GM21390 (cell line): ENCODE results near the gene TXNDC12.

Experiments
- ATAC-seq: cut with Tn5 transposase; IDR thresholded peaks from one replicate; pipeline ENCODE4 v1.9.1; 2021; ENCODE audit not compliant: unreplicated experiment

TXNDC12 gene

DNA sequence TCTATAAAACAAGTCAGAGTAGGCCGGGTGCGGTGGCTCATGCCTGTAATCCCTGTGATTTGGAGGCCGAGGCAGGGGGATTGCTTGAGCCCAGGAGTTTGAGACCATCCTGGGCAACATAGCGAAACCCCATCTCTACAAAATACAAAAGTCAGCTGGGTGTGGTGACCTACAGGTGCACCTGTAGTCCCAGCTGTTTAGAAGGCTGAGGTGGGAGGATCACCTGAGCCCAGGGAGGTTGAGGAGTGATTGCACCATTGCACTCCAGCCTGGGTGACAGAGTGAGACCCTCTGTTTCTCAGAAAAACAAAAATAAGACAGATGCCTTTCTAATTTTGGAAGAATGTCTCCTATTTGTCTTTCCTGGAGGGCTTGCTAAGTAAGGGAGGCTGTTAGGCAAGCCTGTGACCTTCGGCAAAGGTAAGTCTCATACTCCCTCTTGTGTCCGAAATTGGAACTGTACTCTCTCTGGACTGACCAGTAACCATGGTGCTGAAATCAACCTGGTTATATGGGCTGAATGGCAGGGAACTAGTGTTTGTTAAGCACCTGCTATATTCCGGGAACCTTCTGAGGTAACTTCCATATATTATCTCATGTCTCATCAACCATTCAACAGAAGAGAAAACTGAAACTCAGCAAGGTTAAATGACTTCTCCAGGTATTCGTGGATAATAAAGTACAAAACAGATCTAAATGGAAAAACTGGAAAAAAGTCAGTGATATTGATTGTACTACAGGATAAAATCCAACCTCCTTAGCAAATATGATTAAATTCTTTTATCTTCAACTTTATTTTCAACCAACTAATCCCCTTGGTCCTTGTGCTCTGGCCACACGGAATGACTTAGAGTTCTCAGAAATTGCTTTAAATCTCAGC is 52.7 kb downstream of the TXNDC12 start:
- ATAC-seq: peak; percentile 63

DNA sequence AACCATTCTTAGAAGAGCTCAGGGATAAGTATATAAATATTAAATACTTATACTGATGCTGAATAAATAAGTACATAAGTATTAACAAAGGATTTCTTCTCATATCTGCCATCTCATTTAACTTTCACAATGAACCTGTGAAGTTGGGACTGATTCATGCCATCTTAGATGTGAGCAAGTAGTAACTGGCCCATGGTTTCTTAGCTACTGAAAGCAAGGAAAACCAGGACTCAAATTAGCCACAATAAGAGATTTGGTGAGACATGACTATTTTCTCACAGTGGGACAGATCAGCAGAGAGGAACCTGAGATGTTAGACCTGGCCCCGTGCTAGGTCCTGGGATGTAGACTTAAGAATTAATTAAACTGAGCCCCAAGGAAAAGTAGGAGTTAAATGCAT is 56.3 kb downstream of the TXNDC12 start:
- no peak for ATAC-seq

DNA sequence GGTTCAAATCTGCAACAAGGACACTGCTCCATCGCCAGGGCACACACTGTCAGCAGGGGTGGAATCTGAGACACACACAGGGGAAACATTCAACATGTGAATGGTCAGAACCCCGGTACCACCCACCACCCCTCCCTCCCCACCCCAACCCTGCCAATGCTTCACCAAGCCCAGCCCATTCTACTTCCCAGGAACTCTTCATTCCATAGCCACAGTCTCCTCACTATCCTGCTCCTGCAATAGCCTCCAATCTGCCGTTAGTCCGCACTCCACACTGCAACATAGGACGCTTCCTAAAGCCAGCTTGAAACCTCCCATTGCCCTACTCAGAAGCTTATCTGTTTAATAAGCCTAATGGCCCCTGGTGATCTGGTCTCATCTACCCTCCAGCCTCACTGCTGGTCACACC is 57.0 kb downstream of the TXNDC12 start:
- ATAC-seq: no peak

DNA sequence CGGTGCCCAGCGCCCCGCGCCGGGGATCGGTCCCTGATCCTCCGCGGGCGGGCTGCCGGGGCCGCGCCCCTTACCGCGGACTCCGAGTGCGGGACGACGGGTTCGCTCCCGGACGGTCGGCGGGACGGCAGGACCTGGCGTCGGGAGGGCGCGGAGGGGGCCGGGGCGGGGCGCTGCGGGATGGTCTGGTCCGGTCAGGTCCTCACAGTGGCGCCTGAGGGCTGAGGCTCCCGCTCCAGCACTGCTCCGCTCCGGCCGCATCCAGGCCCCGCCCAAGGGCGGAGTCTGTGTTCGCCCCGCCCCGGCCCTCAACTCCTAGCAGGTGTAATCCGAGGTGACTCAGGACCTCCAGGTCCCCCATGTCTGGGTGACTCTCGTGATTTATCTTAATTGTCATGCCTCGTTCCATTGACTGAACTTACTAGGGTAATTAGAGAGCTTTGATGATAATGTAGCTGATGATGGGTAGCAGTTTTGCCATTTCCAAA is 64.5 kb downstream of the TXNDC12 start, which contains the start of gene RAB3B:
Gene RAB3B (minus strand): TSS at position 223 of the 488 bp plus-strand sequence. CDS start 13,583 bp downstream, outside the sequence.
- peak; percentile 92 for ATAC-seq

DNA sequence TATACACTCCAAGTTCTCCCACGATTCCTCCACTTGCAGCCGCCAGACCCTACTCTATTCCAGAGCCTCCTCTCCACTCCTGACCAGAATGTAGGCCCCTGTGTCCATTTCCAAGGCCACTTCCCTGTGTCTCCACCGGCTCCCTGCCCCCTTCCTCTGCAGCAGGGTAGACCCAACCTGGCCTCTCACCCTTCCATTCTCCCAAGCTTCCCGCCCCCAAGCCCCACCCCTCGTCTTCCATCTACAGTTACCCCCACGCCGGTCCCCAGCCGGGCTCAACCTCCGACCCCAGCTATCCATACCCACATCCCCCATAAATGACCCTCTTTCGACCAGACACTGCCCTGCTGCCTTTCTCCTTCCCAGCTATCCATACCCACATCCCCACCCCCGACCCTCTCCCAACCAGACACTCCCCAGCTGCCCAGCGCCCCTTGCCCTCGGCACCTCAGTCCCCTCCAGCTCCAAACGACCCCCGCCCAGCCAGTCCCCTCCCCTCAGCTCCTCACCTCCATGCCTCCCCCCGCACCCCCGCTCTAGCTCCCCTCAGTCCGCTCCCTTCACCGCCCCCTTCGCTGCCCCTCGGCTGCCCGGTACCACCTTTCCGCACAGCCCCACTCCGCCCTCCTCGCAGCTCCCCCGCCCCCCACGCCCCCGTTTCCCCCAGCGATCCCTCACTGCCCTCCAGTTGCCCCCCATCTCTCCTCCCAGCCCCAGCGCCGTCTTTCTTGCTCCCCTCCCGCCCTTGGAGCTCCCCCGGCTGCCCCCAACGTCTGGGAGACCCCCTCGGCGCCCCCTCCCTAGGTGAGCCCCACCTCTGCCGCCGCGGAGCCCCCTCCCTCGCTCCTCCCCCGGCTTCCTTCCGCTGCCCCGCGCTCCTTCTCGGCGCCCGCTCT is 65.2 kb downstream of the TXNDC12 start:
- no peak for ATAC-seq

GRCh38 chr1:51988254-51988653 is 66.7 kb downstream of the TXNDC12 start:
- ATAC-seq: no peak

- ATAC-seq: no peak
These were observed 68.3 kb downstream of the TXNDC12 start for GRCh38 chr1:51986718-51987117.

GRCh38 chr1:51982161-51982560 is 72.8 kb downstream of the TXNDC12 start:
- ATAC-seq: no peak

- no peak for ATAC-seq
These were observed 73.4 kb downstream of the TXNDC12 start for GRCh38 chr1:51981555-51981954.

DNA sequence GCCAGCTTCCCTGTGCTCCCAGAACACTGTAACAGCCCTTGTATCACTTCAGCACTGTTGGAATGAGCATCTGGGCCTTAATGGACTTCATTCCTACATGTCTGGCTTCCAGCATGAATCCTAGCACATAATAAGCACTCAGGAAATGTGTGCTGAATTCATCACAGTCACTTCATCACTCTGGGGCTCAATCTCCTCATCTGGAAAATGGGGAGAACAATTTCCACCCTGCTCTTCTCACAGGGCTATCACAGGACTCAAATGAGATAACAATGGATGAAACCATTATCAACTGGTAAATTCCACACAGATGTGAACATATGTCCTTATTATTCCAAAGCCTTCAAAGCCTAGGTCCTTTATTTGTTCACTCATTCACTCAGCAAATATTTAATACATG is 76.9 kb downstream of the TXNDC12 start:
- no peak for ATAC-seq

- ATAC-seq: no peak
These were observed 78.0 kb downstream of the TXNDC12 start for GRCh38 chr1:51976846-51977602.

GRCh38 chr1:51973587-51974474 is 81.2 kb downstream of the TXNDC12 start:
- no peak for ATAC-seq
